H1 (cell line): Measurements from ENCODE around the gene ALG14. TPM values are rescaled to one million over a fixed set of nuclear protein-coding genes. Genes with fewer than 3 reads are reported as not detected.

Experiments
- CTCF ChIA-PET: fragments of 300-600 bp; sonication (Branson Sonifier 250); formaldehyde crosslinking; loops from one replicate; lab custom pipeline; 2021; ENCODE audit not compliant: partially characterized antibody; lab: Charles Lee
- POLR2A ChIA-PET: fragments of 300-600 bp; sonication (Branson Sonifier 250); formaldehyde crosslinking; loops from one replicate; lab custom pipeline; 2021; ENCODE audit warnings: inconsistent platforms; ENCODE audit not compliant: partially characterized antibody; lab: Charles Lee
- DNase-seq, 2 experiments: peaks; one replicate each; pipeline versions ENCODE4 v3.0.0 to v3.0.0-alpha.2; 2010 to 2022; ENCODE audit warnings: low spot score in 2 of 2, low read depth in 1 of 2, mixed read lengths in 1 of 2
- FAIRE-seq: peaks from 2 replicates; lab custom pipeline; 2011; peaks lifted over from hg19 to GRCh38; lab: Jason Lieb, UNC
- H2AFZ ChIP-seq: 2 replicates; pipeline ENCODE4 v1.8.1; 2012; ENCODE audit warnings: low read length, inconsistent platforms
- H2AK5ac ChIP-seq: 2 replicates; pipeline ENCODE4 v1.6.1; 2013; ENCODE audit warnings: low read depth, low read length
- H2BK120ac ChIP-seq: replicated peaks from 2 replicates; pipeline ENCODE3; 2013; ENCODE audit warnings: low read depth, low read length, inconsistent platforms
- H2BK12ac ChIP-seq: 2 replicates; pipeline ENCODE4 v1.6.1; 2013; ENCODE audit warnings: low read depth, low read length
- H2BK15ac ChIP-seq: 2 replicates; pipeline ENCODE4 v1.6.1; 2013; ENCODE audit warnings: low read length
- H2BK20ac ChIP-seq: 2 replicates; pipeline ENCODE4 v1.6.1; 2013; ENCODE audit warnings: low read length
- H2BK5ac ChIP-seq: 2 replicates; pipeline ENCODE4 v1.6.1; 2013; ENCODE audit warnings: low read depth, low read length
- H3K14ac ChIP-seq: 2 replicates; pipeline ENCODE4 v1.6.1; 2013; ENCODE audit warnings: inconsistent platforms; ENCODE audit not compliant: insufficient read length
- H3K18ac ChIP-seq: 2 replicates; pipeline ENCODE4 v1.6.1; 2013; ENCODE audit warnings: low read length; ENCODE audit errors: extremely low read depth
- H3K23ac ChIP-seq: 2 replicates; pipeline ENCODE4 v1.6.1; 2013; ENCODE audit warnings: inconsistent platforms; ENCODE audit not compliant: insufficient read length
- H3K23me2 ChIP-seq: 2 replicates; pipeline ENCODE4 v1.6.1; 2013; ENCODE audit warnings: low read depth, low read length
- H3K27ac ChIP-seq: 2 replicates; pipeline ENCODE4 v1.6.1; 2011; ENCODE audit warnings: low read depth, low read length, inconsistent platforms
- H3K27me3 ChIP-seq, 4 experiments: replicated peaks in 1 of 4; 1 replicate in 1 of 4; 2 replicates in 3 of 4; pipeline versions ENCODE4 v1.6.1 to v1.8.1; 2011 to 2013; ENCODE audit warnings: low read length in 3 of 4, mild to moderate bottlenecking in 3 of 4, inconsistent platforms in 2 of 4, mixed read lengths in 2 of 4, moderate library complexity in 1 of 4; ENCODE audit not compliant: control insufficient read depth in 3 of 4, insufficient read depth in 3 of 4; ENCODE audit errors: extremely low read depth in 1 of 4
- H3K36me3 ChIP-seq, 4 experiments: 2 replicates each; pipeline versions ENCODE4 v1.6.1 to v1.8.1; 2011 to 2013; ENCODE audit warnings: mild to moderate bottlenecking in 4 of 4, low read length in 3 of 4, moderate library complexity in 2 of 4, control low read depth in 1 of 4, inconsistent platforms in 1 of 4; ENCODE audit not compliant: insufficient read depth in 4 of 4, control insufficient read depth in 2 of 4
- H3K4ac ChIP-seq: replicated peaks from 2 replicates; pipeline ENCODE3; 2013; ENCODE audit warnings: low read length, low read depth, mixed read lengths, inconsistent platforms; ENCODE audit not compliant: insufficient read length
- H3K4me1 ChIP-seq, 4 experiments: replicated peaks in 1 of 4; 1 replicate in 1 of 4; 2 replicates in 3 of 4; pipeline versions ENCODE4 v1.6.1 to v1.8.1; 2011 to 2013; ENCODE audit warnings: low read length in 3 of 4, inconsistent platforms in 2 of 4, mixed read lengths in 1 of 4; ENCODE audit not compliant: insufficient read depth in 4 of 4, control insufficient read depth in 3 of 4
- H3K4me2 ChIP-seq, 2 experiments: 2 replicates each; pipeline versions ENCODE4 v1.6.1 to v1.8.1; 2011 to 2013; ENCODE audit warnings: low read depth in 2 of 2, low read length in 2 of 2, control low read depth in 1 of 2, inconsistent platforms in 1 of 2, mild to moderate bottlenecking in 1 of 2; ENCODE audit not compliant: insufficient read depth in 1 of 2
- H3K4me3 ChIP-seq, 4 experiments: fragments of 200-600, 300-600 bp in 1 of 4; sonication (generic), shearing (Covaris generic), sonication (Bioruptor Twin) in 1 of 4; 2 replicates each; pipeline versions ENCODE4 v1.5.1 to v1.8.1; 2011 to 2016; ENCODE audit warnings: low read length in 4 of 4, low read depth in 3 of 4, control low read depth in 2 of 4, inconsistent platforms in 2 of 4, mild to moderate bottlenecking in 2 of 4, mixed read lengths in 1 of 4, moderate library complexity in 1 of 4; ENCODE audit not compliant: insufficient read depth in 2 of 4; ENCODE audit errors: extremely low read depth in 1 of 4
- H3K56ac ChIP-seq: replicated peaks from 2 replicates; pipeline ENCODE3; 2013; ENCODE audit warnings: low read depth, mild to moderate bottlenecking, mixed read lengths, low read length, inconsistent platforms; ENCODE audit not compliant: insufficient read length
- H3K79me1 ChIP-seq: 2 replicates; pipeline ENCODE4 v1.6.1; 2013; ENCODE audit warnings: low read depth, low read length, control low read depth
- H3K79me2 ChIP-seq, 2 experiments: 2 replicates each; pipeline versions ENCODE4 v1.6.1 to v1.8.1; 2012 to 2013; ENCODE audit warnings: low read length in 2 of 2, mild to moderate bottlenecking in 2 of 2, inconsistent platforms in 1 of 2; ENCODE audit not compliant: insufficient read depth in 2 of 2, control insufficient read depth in 1 of 2
- H3K9ac ChIP-seq, 4 experiments: replicated peaks in 1 of 4; 1 replicate in 1 of 4; 2 replicates in 3 of 4; pipeline versions ENCODE4 v1.6.1 to v1.8.1; 2011 to 2013; ENCODE audit warnings: low read depth in 3 of 4, low read length in 3 of 4, control low read depth in 2 of 4, mild to moderate bottlenecking in 2 of 4, moderate library complexity in 2 of 4, inconsistent platforms in 1 of 4; ENCODE audit errors: extremely low read depth in 1 of 4
- H3K9me3 ChIP-seq, 2 experiments: 2 replicates each; pipeline versions ENCODE4 v1.6.1 to v1.8.1; 2012 to 2013; ENCODE audit warnings: mild to moderate bottlenecking in 2 of 2, moderate library complexity in 2 of 2, control low read depth in 1 of 2, inconsistent platforms in 1 of 2, low read depth in 1 of 2, low read length in 1 of 2, mixed read lengths in 1 of 2; ENCODE audit not compliant: insufficient read depth in 2 of 2
- H4K20me1 ChIP-seq, 2 experiments: replicated peaks in 1 of 2; 2 replicates each; pipeline versions ENCODE3 to v1.8.1; 2011 to 2013; ENCODE audit warnings: inconsistent platforms in 2 of 2, low read length in 2 of 2, mild to moderate bottlenecking in 1 of 2; ENCODE audit not compliant: insufficient read depth in 2 of 2, control insufficient read depth in 1 of 2
- H4K5ac ChIP-seq: 2 replicates; pipeline ENCODE4 v1.6.1; 2013; ENCODE audit warnings: low read length, low read depth, mixed read lengths, inconsistent platforms; ENCODE audit not compliant: insufficient read length
- H4K8ac ChIP-seq: 2 replicates; pipeline ENCODE4 v1.8.0; 2013; ENCODE audit warnings: mild to moderate bottlenecking, moderate library complexity, low read length, inconsistent platforms; ENCODE audit not compliant: insufficient read depth; ENCODE audit errors: extremely low read depth
- H4K91ac ChIP-seq: replicated peaks from 2 replicates; pipeline ENCODE3; 2013; ENCODE audit warnings: low read length, mixed read lengths, inconsistent platforms; ENCODE audit not compliant: insufficient read length
- BCL11A ChIP-seq, 2 experiments: IDR thresholded peaks; one replicate each; pipeline ENCODE4 v1.6.1; 2011; ENCODE audit warnings: low read depth in 2 of 2, low read length in 2 of 2, mild to moderate bottlenecking in 2 of 2
- CBX8 ChIP-seq: fragments of 300-800, 300-1000 bp; sonication (generic); IDR thresholded peaks from 2 replicates; pipeline ENCODE4 v1.7.1; 2016; ENCODE audit warnings: low read depth, low read length, borderline replicate concordance
- HDAC2 ChIP-seq, 2 experiments: fragments of 300-600 bp in 1 of 2; sonication (generic) in 1 of 2; IDR thresholded peaks; 2 replicates each; pipeline ENCODE4 v1.6.1; 2011 to 2012; ENCODE audit warnings: low read depth in 2 of 2, low read length in 2 of 2, mild to moderate bottlenecking in 2 of 2, moderate library complexity in 2 of 2, borderline replicate concordance in 1 of 2, inconsistent platforms in 1 of 2
- MAFK ChIP-seq: IDR thresholded peaks from 2 replicates; pipeline ENCODE4 v1.6.1; 2012; ENCODE audit warnings: low read depth, mild to moderate bottlenecking, improper control_type of control experiment, low read length
- NRF1 ChIP-seq: IDR thresholded peaks from 2 replicates; pipeline ENCODE4 v1.6.1; 2011; ENCODE audit warnings: mild to moderate bottlenecking, low read depth, low read length, improper control_type of control experiment
- POLR2A ChIP-seq, 2 experiments: IDR thresholded peaks; 1 replicate in 1 of 2; 2 replicates in 1 of 2; pipeline ENCODE4 v1.6.1; 2011; ENCODE audit warnings: low read depth in 2 of 2, low read length in 2 of 2, mild to moderate bottlenecking in 2 of 2; ENCODE audit errors: control extremely low read depth in 1 of 2
- POU5F1 ChIP-seq: IDR thresholded peaks from 2 replicates; pipeline ENCODE4 v1.6.1; 2011; ENCODE audit warnings: low read depth, mild to moderate bottlenecking, low read length, moderate library complexity
- RBBP5 ChIP-seq: IDR thresholded peaks from 2 replicates; pipeline ENCODE4 v1.7.1; 2012; ENCODE audit warnings: low read depth, mild to moderate bottlenecking, inconsistent platforms, low read length, moderate library complexity, borderline replicate concordance
- SP2 ChIP-seq: IDR thresholded peaks from 2 replicates; pipeline ENCODE4 v1.6.1; 2012; ENCODE audit warnings: mild to moderate bottlenecking, low read length, inconsistent platforms
- TAF7 ChIP-seq: optimal IDR thresholded peaks from 2 replicates; pipeline ENCODE3; 2011; ENCODE audit warnings: low read depth, mild to moderate bottlenecking, inconsistent platforms, low read length, moderate library complexity, borderline replicate concordance
- WGBS, 2 experiments: shearing (Covaris generic) in 1 of 2; methylation state at CpG; one replicate each; pipeline versions ENCODE4 v1.1.6 to v1.1.7; 2013 to 2015; ENCODE audit warnings: low lambda C conversion rate in 2 of 2, mixed read lengths in 2 of 2, inconsistent platforms in 1 of 2, low coverage in 1 of 2, missing lambda C conversion rate in 1 of 2; ENCODE audit not compliant: insufficient replicate concordance in 2 of 2, insufficient coverage in 1 of 2, insufficient read length in 1 of 2; ENCODE audit errors: extremely low coverage in 1 of 2, missing lambda C conversion rate in 1 of 2; 5-methylcytosine and 5-hydroxymethylcytosine counted together
- polyA plus RNA-seq, 7 experiments: library from polyadenylated mRNA; depleted of rRNA in 3 of 7; stranded (reverse) in 5 of 7; unstranded in 2 of 7; fragments of >200 nt in 5 of 7; fragments of 200-250 nt in 2 of 7; gene quantifications; 1 replicate in 5 of 7; 2 replicates in 1 of 7; 4 replicates in 1 of 7; pipeline versions ENCODE4 v1.2.1 to v1.2.3, GENCODE V29; 2011 to 2013; ENCODE audit warnings: missing spikeins in 2 of 7, mixed read lengths in 2 of 7
- total RNA-seq: library from RNA; stranded (reverse); fragmentation: NEBNext Ultra II Directional; extraction: Animal tissue kit (Norgen Biotek cat#: 25700); gene quantifications from 2 replicates; pipeline ENCODE4 v1.2.1, GENCODE V29; 2021
- TF ChIP-seq, protein P1 (sequence below): IDR thresholded peaks from 2 replicates; pipeline ENCODE4 v1.6.1; 2012; ENCODE audit warnings: inconsistent platforms

The ALG14 gene
- total and polyA plus RNA-seq, 2 of the 8 experiments (the other 6 are each of a cell fraction or from before 2014, with no cell fraction given): 0.95 to 1.3 TPM

DNA sequence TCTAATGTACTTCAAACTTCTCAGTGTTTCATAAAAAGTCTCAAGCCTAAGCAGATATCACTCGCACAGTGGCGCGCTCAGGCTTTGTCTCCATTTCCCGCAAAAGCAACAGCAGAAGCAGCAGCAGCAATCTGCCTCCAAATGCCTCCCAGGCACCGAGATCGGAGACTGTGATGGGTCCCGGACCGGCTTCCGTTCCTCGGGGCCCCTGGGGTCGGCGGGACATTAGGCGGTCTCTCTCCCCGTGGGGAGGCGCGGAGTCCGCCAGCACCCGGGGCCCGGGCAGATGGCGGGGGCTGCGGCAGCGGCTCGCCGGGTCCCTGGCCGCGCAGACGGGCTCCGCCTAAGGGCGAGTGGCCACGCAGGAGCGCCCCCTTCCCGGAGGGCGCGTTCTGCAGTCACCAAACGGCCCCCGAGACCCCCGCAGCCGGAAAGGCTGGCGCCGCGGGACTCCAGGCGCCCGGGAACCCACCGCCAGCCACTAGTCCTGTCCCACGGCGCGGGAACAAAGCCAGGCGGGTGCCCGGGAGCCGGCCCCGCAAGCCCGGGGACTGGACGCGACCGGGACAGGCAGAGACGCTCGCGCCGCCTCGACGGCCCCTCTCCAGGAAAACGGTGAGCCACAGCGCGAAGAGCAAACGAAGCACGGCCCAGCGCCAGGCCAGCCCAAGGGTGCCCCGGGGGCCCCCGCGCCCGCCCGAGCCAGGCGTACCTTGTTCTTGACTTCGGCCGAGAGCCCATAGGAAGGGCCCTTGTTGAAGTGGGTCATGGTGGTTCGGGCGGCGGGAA, 146.4 kb downstream of the ALG14 start:
- 2% methylated on average over 52 of the region's 78 CpGs; no CpG with 5 or more reads in 1 of the 2 experiments for WGBS, 2 experiments
- Histone ChIP-seq H3K27me3 (no peaks in the 10 kb centered on the region), H2AK5ac (peak overlapping the region; percentile 78; the same call in 1 of the 2 replicates), H3K4me3 (peak overlapping the region; percentile 90 to 98 (median 97)), H2BK5ac (peak overlapping the region; percentile 96), H3K4me1 (peaks cover 4 to 20% (median 14%) of the 10 kb centered on the region in 4 experiments; a peak in 6 of 7 replicates), H4K91ac (peak overlapping the region; percentile 80), H4K8ac (peak overlapping the region; percentile 98), H4K20me1 (peaks cover 22 to 29% of the 10 kb centered on the region in 2 experiments), H4K5ac (peak overlapping the region; percentile 81), H3K9me3 (no peaks in the 10 kb centered on the region), H3K23ac (no peak overlapping the region), H2AFZ (no peak overlapping the region), H3K36me3 (peaks cover 0 to 12% (median 0%) of the 10 kb centered on the region in 4 experiments; a peak in 1 of 8 replicates), H3K4ac (peak overlapping the region; percentile 93), H3K56ac (peak overlapping the region; percentile 80), H2BK15ac (peak overlapping the region; percentile 61; the same call in 1 of the 2 replicates), H3K14ac (peak overlapping the region; percentile 35), H2BK20ac (no peak overlapping the region), H2BK12ac (peak overlapping the region; percentile 85; the same call in 1 of the 2 replicates), H3K79me2 (peaks cover 34 to 78% of the 10 kb centered on the region in 2 experiments), H2BK120ac (peak overlapping the region; percentile 84), H3K4me2 (peak overlapping the region; percentile 76), H3K79me1 (peaks cover 8% of the 10 kb centered on the region), H3K27ac (peak overlapping the region; percentile 94), H3K18ac (peak overlapping the region; percentile 92), H3K9ac (peak overlapping the region; percentile 95 to 97 (median 97)), H3K23me2 (peaks cover 7% of the 10 kb centered on the region)
- POLR2A ChIA-PET: interaction anchor here (0.7 to 4.8 kb wide), 19 partner anchors 10 to 147 kb away, joined by 3 to 29 read pairs (median 4); partner anchors contain the start of gene ALG14
- DNase-seq (peak in 1 of 2 experiments; percentile 79), FAIRE-seq (no peak)
- CTCF ChIA-PET: interaction anchor here (0.9 to 1.5 kb wide), 3 partner anchors 72 to 114 kb away, joined by 3 read pairs; no protein-coding TSS in a partner anchor
- no peak for TF ChIP-seq BCL11A (IDR thresholded peaks at IDR 0.05; ENCODE audit: low read depth in 2 of 2, low read length in 2 of 2)
- TF ChIP-seq, protein P1, sequence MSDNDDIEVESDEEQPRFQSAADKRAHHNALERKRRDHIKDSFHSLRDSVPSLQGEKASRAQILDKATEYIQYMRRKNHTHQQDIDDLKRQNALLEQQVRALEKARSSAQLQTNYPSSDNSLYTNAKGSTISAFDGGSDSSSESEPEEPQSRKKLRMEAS: no peak
- no peak for TF ChIP-seq MAFK
- TF ChIP-seq POLR2A (IDR thresholded peaks at IDR 0.05; ENCODE audit: control extremely low read depth in 1 of 2, low read depth in 2 of 2, low read length in 2 of 2): no peak
- peak; percentile 52 for TF ChIP-seq TAF7
- TF ChIP-seq SP2: no peak
- no peak for TF ChIP-seq NRF1
- TF ChIP-seq POU5F1: no peak
- no peak for TF ChIP-seq CBX8
- peak; percentile 42 for TF ChIP-seq RBBP5
- no peak for TF ChIP-seq HDAC2 (IDR thresholded peaks at IDR 0.05; ENCODE audit: borderline replicate concordance in 1 of 2, low read depth in 2 of 2, low read length in 2 of 2)
